Measurements from ENCODE around the gene CWC15. TPM values are rescaled to one million over a fixed set of nuclear protein-coding genes. Genes with fewer than 3 reads are reported as not detected.

CWC15 gene
- total and polyA plus RNA-seq, 2 donors (not counting 3 experiments of a cell fraction or from before 2014, with no cell fraction given) = 16.9 to 72.0 TPM

DNA sequence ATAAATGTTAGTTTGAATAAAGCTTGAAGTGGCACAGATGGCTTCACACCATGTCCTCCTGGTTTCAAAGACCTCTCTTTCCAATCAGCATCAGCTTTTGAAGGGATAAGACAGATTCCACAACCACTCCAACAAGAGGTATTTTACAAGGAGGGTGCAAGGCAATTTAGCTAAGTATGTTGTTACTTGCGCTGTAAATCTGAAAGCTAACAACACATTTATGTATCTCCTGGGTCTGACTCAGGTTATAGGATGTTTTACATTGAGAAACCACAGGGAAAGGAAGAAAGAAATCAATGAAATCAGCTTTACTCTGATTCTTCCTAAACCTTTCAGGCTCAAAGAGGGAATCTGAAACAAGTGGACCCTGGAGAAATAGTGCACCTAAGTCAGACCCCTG lies 12.1 kb downstream of the CWC15 start:
- H3K36me3 ChIP-seq (ENCODE audit: control insufficient read depth in 2 of 2, extremely low read depth in 1 of 2, insufficient read depth in 2 of 2, low read length in 2 of 2) = peaks cover 21 to 24% of the 10 kb centered on the region in 2 experiments
- TF ChIP-seq EZH2 (IDR thresholded peaks at IDR 0.05; ENCODE audit: borderline replicate concordance, low read depth, low read length, severe bottlenecking) (no peak), POLR2A (IDR thresholded peaks at IDR 0.05; ENCODE audit: low read depth, low read length) (no peak), GATA2 (IDR thresholded peaks at IDR 0.05; ENCODE audit: insufficient read depth, insufficient read length, low read depth, low read length) (no peak), JUN (IDR thresholded peaks at IDR 0.05; ENCODE audit: borderline replicate concordance, insufficient read depth, insufficient read length, low read depth) (no peak), FOS (IDR thresholded peaks at IDR 0.05; ENCODE audit: borderline replicate concordance, insufficient read depth, low read length) (no peak), MAX (IDR thresholded peaks at IDR 0.05; ENCODE audit: insufficient read depth, insufficient read length) (no peak), POLR2AphosphoS5 (IDR thresholded peaks at IDR 0.05; ENCODE audit: insufficient read depth, low read depth, low read length) (no peak), MYC (IDR thresholded peaks at IDR 0.05; ENCODE audit: low read depth, low read length) (no peak)
- TF ChIP-seq, protein P1, sequence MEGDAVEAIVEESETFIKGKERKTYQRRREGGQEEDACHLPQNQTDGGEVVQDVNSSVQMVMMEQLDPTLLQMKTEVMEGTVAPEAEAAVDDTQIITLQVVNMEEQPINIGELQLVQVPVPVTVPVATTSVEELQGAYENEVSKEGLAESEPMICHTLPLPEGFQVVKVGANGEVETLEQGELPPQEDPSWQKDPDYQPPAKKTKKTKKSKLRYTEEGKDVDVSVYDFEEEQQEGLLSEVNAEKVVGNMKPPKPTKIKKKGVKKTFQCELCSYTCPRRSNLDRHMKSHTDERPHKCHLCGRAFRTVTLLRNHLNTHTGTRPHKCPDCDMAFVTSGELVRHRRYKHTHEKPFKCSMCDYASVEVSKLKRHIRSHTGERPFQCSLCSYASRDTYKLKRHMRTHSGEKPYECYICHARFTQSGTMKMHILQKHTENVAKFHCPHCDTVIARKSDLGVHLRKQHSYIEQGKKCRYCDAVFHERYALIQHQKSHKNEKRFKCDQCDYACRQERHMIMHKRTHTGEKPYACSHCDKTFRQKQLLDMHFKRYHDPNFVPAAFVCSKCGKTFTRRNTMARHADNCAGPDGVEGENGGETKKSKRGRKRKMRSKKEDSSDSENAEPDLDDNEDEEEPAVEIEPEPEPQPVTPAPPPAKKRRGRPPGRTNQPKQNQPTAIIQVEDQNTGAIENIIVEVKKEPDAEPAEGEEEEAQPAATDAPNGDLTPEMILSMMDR (IDR thresholded peaks at IDR 0.05; ENCODE audit: extremely low read depth in 1 of 2, insufficient read depth in 1 of 2, low read depth in 1 of 2, low read length in 2 of 2) = no peak
- H3K4me3 ChIP-seq (replicated peaks in 1 of 3; ENCODE audit: insufficient read depth in 1 of 3, low read depth in 1 of 3, low read length in 3 of 3) = no peak overlapping the region
- H3K27ac ChIP-seq (ENCODE audit: insufficient read depth, low read depth, low read length) = no peak overlapping the region
- DNase-seq (ENCODE audit: low read depth, low spot score) (no peak), FAIRE-seq (no peak)
- H3K9me1 ChIP-seq (replicated peaks; ENCODE audit: control insufficient read depth, extremely low read depth, insufficient read depth, low read length) = no peaks in the 10 kb centered on the region
- H3K4me1 ChIP-seq (ENCODE audit: control insufficient read depth, extremely low read depth, insufficient read depth, low read length) = no peaks in the 10 kb centered on the region
- dilution Hi-C loops (cut with MboI; ENCODE audit: extremely low pct_ligation_motif_present, low sequenced_read_pairs) = no loop called here
- no peak overlapping the region for H2AFZ ChIP-seq (ENCODE audit: low read depth, low read length)
- no peaks in the 10 kb centered on the region for H3K79me2 ChIP-seq (ENCODE audit: control insufficient read depth, insufficient read depth, low read length)
- H4K20me1 ChIP-seq (replicated peaks; ENCODE audit: control insufficient read depth, extremely low read depth, insufficient read depth, low read length) = no peaks in the 10 kb centered on the region
- no peak overlapping the region for H3K9ac ChIP-seq (replicated peaks; ENCODE audit: extremely low read depth, insufficient read depth, low read length)
- no peaks in the 10 kb centered on the region for H3K27me3 ChIP-seq (ENCODE audit: control insufficient read depth in 2 of 2, insufficient read depth in 2 of 2, low read length in 2 of 2)
- H3K4me2 ChIP-seq (ENCODE audit: insufficient read depth, low read length) = no peak overlapping the region
- H3K9me3 ChIP-seq (replicated peaks; ENCODE audit: control insufficient read depth, insufficient read depth, low read length) = no peaks in the 10 kb centered on the region
- intact Hi-C loops (cut with micrococcal nuclease) = no loop called here
- CTCF ChIA-PET = interaction anchor here (1.2 to 1.9 kb wide), 4 partner anchors 12 to 338 kb away, joined by 3 to 8 read pairs (median 6); partner anchors contain the start of genes CWC15 and KDM4D
- POLR2A ChIA-PET = interaction anchor here (1.5 kb wide), 1 partner anchor 12 kb away, joined by 3 read pairs; the partner anchor contains the start of genes CWC15 and KDM4D
- BruUV-seq (replicated peaks) = no TSS peak

Data from endothelial cell of umbilical vein (primary cell).